IMR-90 (cell line): Measurements from ENCODE around the gene APPL2. TPM values are rescaled to one million over a fixed set of nuclear protein-coding genes. Genes with fewer than 3 reads are reported as not detected.

ENCODE experiments used
- ATAC-seq: fragments of 200-7000 bp; cut with Tn5 transposase; 2 replicates; pipeline ENCODE4 v1.9.1; 2020; ENCODE audit warnings: low read depth, mild to moderate bottlenecking, moderate library complexity
- BruUV-seq: library from RNA; stranded (reverse); fragments of 400-500 nt; replicated peaks from 2 replicates; lab custom pipeline; 2021; lab: Mats Ljungman, UMichigan
- CTCF ChIA-PET: fragments of 300-600 bp; formaldehyde crosslinking; extraction: SDS; loops from one replicate; lab custom pipeline; 2021; ENCODE audit warnings: antibody characterized with exemption; lab: Yijun Ruan, JAX
- POLR2A ChIA-PET: fragments of 300-600 bp; sonication (Branson Sonifier 250); formaldehyde crosslinking; loops from one replicate; lab custom pipeline; 2022; ENCODE audit warnings: antibody characterized with exemption; ENCODE audit not compliant: unreplicated experiment; lab: Charles Lee
- DNase-seq: peaks from one replicate; pipeline ENCODE4 v3.0.0; 2013
- H2AFZ ChIP-seq: replicated peaks from 2 replicates; pipeline ENCODE3; 2013; ENCODE audit warnings: low read length, mild to moderate bottlenecking; ENCODE audit not compliant: poor library complexity
- H2AK5ac ChIP-seq: 2 replicates; pipeline ENCODE4 v1.6.1; 2013; ENCODE audit warnings: low read depth, low read length, inconsistent platforms
- H2AK9ac ChIP-seq: replicated peaks from 2 replicates; pipeline ENCODE3; 2013; ENCODE audit warnings: mild to moderate bottlenecking, low read depth, low read length, moderate library complexity; ENCODE audit not compliant: poor library complexity
- H2BK120ac ChIP-seq: 2 replicates; pipeline ENCODE4 v1.6.1; 2013; ENCODE audit warnings: low read depth, low read length, inconsistent platforms
- H2BK15ac ChIP-seq: 3 replicates; pipeline ENCODE4 v1.6.1; 2013; ENCODE audit warnings: low read depth, low read length, inconsistent platforms
- H2BK20ac ChIP-seq: 2 replicates; pipeline ENCODE4 v1.6.1; 2013; ENCODE audit warnings: low read depth, mild to moderate bottlenecking, inconsistent platforms, low read length, moderate library complexity
- H2BK5ac ChIP-seq: 2 replicates; pipeline ENCODE4 v1.6.1; 2013; ENCODE audit warnings: mild to moderate bottlenecking, low read depth, low read length, inconsistent platforms; ENCODE audit not compliant: poor library complexity, severe bottlenecking
- H3K14ac ChIP-seq: replicated peaks from 2 replicates; pipeline ENCODE4 v1.6.1; 2013; ENCODE audit warnings: low read depth, low read length, inconsistent platforms
- H3K18ac ChIP-seq: 2 replicates; pipeline ENCODE4 v1.6.1; 2013; ENCODE audit warnings: low read depth, low read length, control low read depth
- H3K23ac ChIP-seq: 2 replicates; pipeline ENCODE4 v1.6.1; 2013; ENCODE audit warnings: low read depth, low read length, inconsistent platforms
- H3K27ac ChIP-seq: 2 replicates; pipeline ENCODE4 v1.5.1; 2013; ENCODE audit warnings: mild to moderate bottlenecking, control low read depth, low read length; ENCODE audit not compliant: insufficient read depth
- H3K27me3 ChIP-seq: 2 replicates; pipeline ENCODE4 v1.6.1; 2013; ENCODE audit warnings: low read length; ENCODE audit not compliant: control insufficient read depth, insufficient read depth
- H3K36me3 ChIP-seq: 2 replicates; pipeline ENCODE4 v1.6.1; 2013; ENCODE audit warnings: low read length, mixed read lengths; ENCODE audit not compliant: control insufficient read depth, insufficient read depth
- H3K4ac ChIP-seq: 2 replicates; pipeline ENCODE4 v1.6.1; 2013; ENCODE audit warnings: low read depth, low read length, inconsistent platforms
- H3K4me1 ChIP-seq: 2 replicates; pipeline ENCODE4 v1.6.1; 2013; ENCODE audit warnings: low read length, mixed read lengths; ENCODE audit not compliant: control insufficient read depth, insufficient read depth
- H3K4me2 ChIP-seq: 2 replicates; pipeline ENCODE4 v1.6.1; 2013; ENCODE audit warnings: low read depth, mild to moderate bottlenecking, control low read depth, low read length, moderate library complexity
- H3K4me3 ChIP-seq: 2 replicates; pipeline ENCODE4 v1.5.1; 2013; ENCODE audit warnings: low read depth, mild to moderate bottlenecking, control low read depth, low read length, moderate library complexity; ENCODE audit not compliant: insufficient read depth
- H3K56ac ChIP-seq: 2 replicates; pipeline ENCODE4 v1.6.1; 2013; ENCODE audit warnings: low read length, inconsistent platforms; ENCODE audit not compliant: insufficient read depth; ENCODE audit errors: extremely low read depth
- H3K79me1 ChIP-seq, 2 experiments: 2 replicates each; pipeline ENCODE4 v1.6.1; 2013; ENCODE audit warnings: low read length in 2 of 2, inconsistent platforms in 1 of 2, low read depth in 1 of 2
- H3K9ac ChIP-seq: 2 replicates; pipeline ENCODE4 v1.6.1; 2013; ENCODE audit warnings: low read depth, low read length, control low read depth
- H3K9me1 ChIP-seq: 2 replicates; pipeline ENCODE4 v1.6.1; 2013; ENCODE audit warnings: low read length, inconsistent platforms; ENCODE audit not compliant: insufficient read depth
- H3K9me3 ChIP-seq: 2 replicates; pipeline ENCODE4 v1.6.1; 2013; ENCODE audit warnings: low read length; ENCODE audit not compliant: control insufficient read depth, insufficient read depth
- H4K20me1 ChIP-seq: 2 replicates; pipeline ENCODE4 v1.6.1; 2013; ENCODE audit warnings: low read length, inconsistent platforms; ENCODE audit not compliant: insufficient read depth
- H4K5ac ChIP-seq: 2 replicates; pipeline ENCODE4 v1.6.1; 2013; ENCODE audit warnings: mild to moderate bottlenecking, low read depth, low read length, control low read depth
- H4K8ac ChIP-seq, 2 experiments: 2 replicates each; pipeline ENCODE4 v1.6.1; 2013; ENCODE audit warnings: low read depth in 2 of 2, low read length in 2 of 2, control low read depth in 1 of 2, inconsistent platforms in 1 of 2
- H4K91ac ChIP-seq: 2 replicates; pipeline ENCODE4 v1.6.1; 2013; ENCODE audit warnings: low read depth, low read length, inconsistent platforms; ENCODE audit not compliant: insufficient read depth
- BHLHE40 ChIP-seq: fragments of 150-350 bp; IDR thresholded peaks from 2 replicates; pipeline ENCODE4 v1.6.1; 2016; ENCODE audit warnings: mild to moderate bottlenecking, low read depth, low read length
- ELK1 ChIP-seq: fragments of 150-350 bp; IDR thresholded peaks from 2 replicates; pipeline ENCODE4 v1.6.1; 2016; ENCODE audit warnings: low read depth, mild to moderate bottlenecking, low read length, moderate library complexity, borderline replicate concordance
- FOS ChIP-seq: fragments of 150-350 bp; IDR thresholded peaks from 2 replicates; pipeline ENCODE4 v1.6.1; 2016; ENCODE audit warnings: low read depth, low read length
- MAFK ChIP-seq: IDR thresholded peaks from 2 replicates; pipeline ENCODE4 v1.6.1; 2012; ENCODE audit warnings: low read depth, low read length, improper control_type of control experiment
- MXI1 ChIP-seq: IDR thresholded peaks from 2 replicates; pipeline ENCODE4 v1.6.1; 2012; ENCODE audit warnings: low read depth, mild to moderate bottlenecking, low read length, moderate library complexity, borderline replicate concordance
- NFE2L2 ChIP-seq: fragments of 150-350 bp; IDR thresholded peaks from 2 replicates; pipeline ENCODE4 v1.6.1; 2016; ENCODE audit warnings: low read depth, mild to moderate bottlenecking, low read length
- RCOR1 ChIP-seq: IDR thresholded peaks from 2 replicates; pipeline ENCODE4 v1.6.1; 2012; ENCODE audit warnings: mild to moderate bottlenecking, low read length, improper control_type of control experiment; ENCODE audit not compliant: insufficient replicate concordance
- RFX5 ChIP-seq: IDR thresholded peaks from 2 replicates; pipeline ENCODE4 v1.8.0; 2012; ENCODE audit warnings: low read depth, mild to moderate bottlenecking, low read length, moderate library complexity
- WGBS, 2 experiments: methylation state at CpG; one replicate each; pipeline versions ENCODE4 v1.1.5 to v1.1.7; 2013; ENCODE audit warnings: missing lambda C conversion rate in 2 of 2; ENCODE audit not compliant: insufficient read length in 1 of 2; ENCODE audit errors: extremely low coverage in 2 of 2; 5-methylcytosine and 5-hydroxymethylcytosine counted together
- dilution Hi-C: fragments of 300-500 bp; cut with HindIII; formaldehyde crosslinking; loops from one replicate; pipeline ENCODE4 v1.14.3; 2018; ENCODE audit warnings: low sequenced_read_pairs; ENCODE audit not compliant: unreplicated experiment
- in situ Hi-C: fragments of 300-500 bp; cut with MboI; formaldehyde crosslinking; loops from 3 replicates; pipeline ENCODE4 v1.14.3; 2019; ENCODE audit warnings: low sequenced_read_pairs, inconsistent platforms, mixed read lengths
- intact Hi-C: fragments of 100-400 bp; cut with micrococcal nuclease; formaldehyde crosslinking; loops from 2 replicates; pipeline ENCODE4 v1.10.0; 2022
- polyA plus RNA-seq, 3 experiments: library from polyadenylated mRNA; depleted of rRNA; stranded (reverse); fragments of >200 nt; gene quantifications; 2 replicates each; pipeline ENCODE4 v1.2.3, GENCODE V29; 2012; ENCODE audit warnings: low replicate concordance in 1 of 3
- total RNA-seq: library from RNA; depleted of rRNA; stranded (reverse); fragments of >200 nt; gene quantifications from 2 replicates; pipeline ENCODE4 v1.2.3, GENCODE V29; 2012

Gene APPL2
- total and polyA plus RNA-seq, 2 of the 4 experiments (the other 2 are of a cell fraction): 42.3 to 65.8 TPM

- no peak for TF ChIP-seq MXI1
Measured at GRCh38 chr12:105278043-105278697, 42.2 kb upstream of the APPL2 start (continued).

- Histone ChIP-seq H3K27ac (no peak overlapping the region), H3K18ac (no peak overlapping the region), H2BK15ac (no peak overlapping the region; the same call in 2 of the 3 replicates), H3K36me3 (no peaks in the 10 kb centered on the region), H3K79me1 (0 out of 4 replicates have a peak, but pooled peaks cover 0 to 6% of the 10 kb centered on the region in 2 experiments), H3K4me3 (no peak overlapping the region), H3K9ac (no peak overlapping the region), H2BK5ac (no peak overlapping the region), H2AK9ac (no peak overlapping the region), H2AK5ac (no peak overlapping the region), H3K4me2 (no peak overlapping the region), H3K56ac (no peak overlapping the region), H3K4me1 (peaks cover 1% of the 10 kb centered on the region; the same call in 1 of the 2 replicates), H4K5ac (no peak overlapping the region), H3K23ac (no peak overlapping the region), H2AFZ (no peak overlapping the region), H4K20me1 (no peaks in the 10 kb centered on the region), H3K14ac (no peak overlapping the region), H2BK20ac (no peak overlapping the region), H3K27me3 (no peaks in the 10 kb centered on the region), H4K8ac (no peak overlapping the region), H3K9me1 (peaks cover 9% of the 10 kb centered on the region; the same call in 1 of the 2 replicates), H2BK120ac (no peak overlapping the region), H3K4ac (no peak overlapping the region), H3K9me3 (no peaks in the 10 kb centered on the region), H4K91ac (no peak overlapping the region)
- ATAC-seq (no peak), DNase-seq (no peak)
- ChIA-PET POLR2A (no interaction called here), CTCF (no interaction called here)
- TF ChIP-seq FOS (no peak), RCOR1 (no peak), BHLHE40 (no peak), RFX5 (no peak), ELK1 (no peak), NFE2L2 (no peak), MAFK (no peak)
- dilution Hi-C loops: no loop called here
- intact Hi-C loops: no loop called here
- no TSS peak for BruUV-seq
- WGBS, 2 experiments: no CpG with 5 or more reads among the region's 3 CpGs
- in situ Hi-C loops: no loop called here
Measured at GRCh38 chr12:105275997-105276733, 40.2 kb upstream of the APPL2 start.
